Measurements from ENCODE around the gene AUH.

AUH gene

GRCh38 chr9:91359734-91360470, 1.8 kb downstream of the AUH start:
- DNase-seq (ENCODE audit: low read depth, low spot score): no peak
- WGBS (ENCODE audit: insufficient coverage, insufficient read length): no CpG with 5 or more reads among the region's 7 CpGs
- H3K9me3 ChIP-seq (ENCODE audit: control insufficient read depth, insufficient read depth, low read length): no peaks in the 10 kb centered on the region
- no peak overlapping the region for H3K27ac ChIP-seq (ENCODE audit: low read length)
- no peaks in the 10 kb centered on the region for H3K36me3 ChIP-seq (ENCODE audit: control insufficient read depth, insufficient read depth, low read length)
- no peaks in the 10 kb centered on the region for H3K27me3 ChIP-seq (ENCODE audit: control insufficient read depth, insufficient read depth, low read length)
- no peak overlapping the region for H3K4me3 ChIP-seq (ENCODE audit: low read length)
- no peaks in the 10 kb centered on the region; the same call in 1 of the 2 replicates for H3K4me1 ChIP-seq (ENCODE audit: control insufficient read depth, insufficient read depth, low read length)

GRCh38 chr9:91359083-91359482, 2.6 kb downstream of the AUH start:
- Histone ChIP-seq H3K36me3 (ENCODE audit: control insufficient read depth, insufficient read depth, low read length) (no peaks in the 10 kb centered on the region), H3K4me3 (ENCODE audit: low read length) (no peak overlapping the region), H3K9me3 (ENCODE audit: control insufficient read depth, insufficient read depth, low read length) (no peaks in the 10 kb centered on the region), H3K27ac (ENCODE audit: low read length) (no peak overlapping the region), H3K4me1 (ENCODE audit: control insufficient read depth, insufficient read depth, low read length) (no peaks in the 10 kb centered on the region; the same call in 1 of the 2 replicates), H3K27me3 (ENCODE audit: control insufficient read depth, insufficient read depth, low read length) (no peaks in the 10 kb centered on the region)
- DNase-seq (ENCODE audit: low read depth, low spot score): no peak
- no CpG with 5 or more reads among the region's 2 CpGs for WGBS (ENCODE audit: insufficient coverage, insufficient read length)

GRCh38 chr9:91354881-91355280, 6.8 kb downstream of the AUH start:
- H3K27ac ChIP-seq (ENCODE audit: low read length): no peak overlapping the region
- DNase-seq (ENCODE audit: low read depth, low spot score): no peak
- no peaks in the 10 kb centered on the region for H3K4me1 ChIP-seq (ENCODE audit: control insufficient read depth, insufficient read depth, low read length)
- no peaks in the 10 kb centered on the region for H3K9me3 ChIP-seq (ENCODE audit: control insufficient read depth, insufficient read depth, low read length)
- H3K36me3 ChIP-seq (ENCODE audit: control insufficient read depth, insufficient read depth, low read length): no peaks in the 10 kb centered on the region
- WGBS (ENCODE audit: insufficient coverage, insufficient read length): no CpG with 5 or more reads among the region's 1 CpG
- no peak overlapping the region for H3K4me3 ChIP-seq (ENCODE audit: low read length)
- no peaks in the 10 kb centered on the region for H3K27me3 ChIP-seq (ENCODE audit: control insufficient read depth, insufficient read depth, low read length)

DNA sequence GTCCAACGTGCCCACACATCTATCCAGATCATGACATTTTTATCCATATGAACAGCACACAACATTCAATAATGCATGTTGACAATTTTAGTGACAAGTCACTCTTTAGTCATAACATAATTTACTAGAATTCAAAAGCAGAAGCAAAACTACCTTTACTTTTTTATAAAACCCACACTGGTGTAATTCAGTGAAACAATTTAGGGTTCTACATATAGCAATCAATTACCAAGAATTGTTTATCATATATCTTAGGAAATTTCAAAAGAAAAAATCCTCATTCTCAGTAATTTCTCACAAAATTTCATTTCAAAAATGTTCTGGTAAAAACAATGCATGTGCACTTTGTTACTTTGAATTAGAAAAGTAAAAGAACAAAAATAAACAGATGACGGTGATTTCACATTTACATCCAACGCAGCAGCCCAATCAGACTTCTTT, 12.6 kb downstream of the AUH start:
- Histone ChIP-seq H3K27ac (ENCODE audit: low read length) (no peak overlapping the region), H3K36me3 (ENCODE audit: control insufficient read depth, insufficient read depth, low read length) (no peaks in the 10 kb centered on the region), H3K4me3 (ENCODE audit: low read length) (no peak overlapping the region), H3K9me3 (ENCODE audit: control insufficient read depth, insufficient read depth, low read length) (no peaks in the 10 kb centered on the region), H3K4me1 (ENCODE audit: control insufficient read depth, insufficient read depth, low read length) (no peaks in the 10 kb centered on the region; the same call in 1 of the 2 replicates), H3K27me3 (ENCODE audit: control insufficient read depth, insufficient read depth, low read length) (no peaks in the 10 kb centered on the region)
- DNase-seq (ENCODE audit: low read depth, low spot score): no peak
- no CpG with 5 or more reads among the region's 3 CpGs for WGBS (ENCODE audit: insufficient coverage, insufficient read length)

GRCh38 chr9:91348191-91348807, 13.4 kb downstream of the AUH start:
- Histone ChIP-seq H3K9me3 (ENCODE audit: control insufficient read depth, insufficient read depth, low read length) (no peaks in the 10 kb centered on the region), H3K27me3 (ENCODE audit: control insufficient read depth, insufficient read depth, low read length) (no peaks in the 10 kb centered on the region), H3K4me1 (ENCODE audit: control insufficient read depth, insufficient read depth, low read length) (no peaks in the 10 kb centered on the region; the same call in 1 of the 2 replicates), H3K4me3 (ENCODE audit: low read length) (no peak overlapping the region), H3K27ac (ENCODE audit: low read length) (no peak overlapping the region), H3K36me3 (ENCODE audit: control insufficient read depth, insufficient read depth, low read length) (no peaks in the 10 kb centered on the region)
- no CpG with 5 or more reads among the region's 6 CpGs for WGBS (ENCODE audit: insufficient coverage, insufficient read length)
- DNase-seq (ENCODE audit: low read depth, low spot score): no peak

DNA sequence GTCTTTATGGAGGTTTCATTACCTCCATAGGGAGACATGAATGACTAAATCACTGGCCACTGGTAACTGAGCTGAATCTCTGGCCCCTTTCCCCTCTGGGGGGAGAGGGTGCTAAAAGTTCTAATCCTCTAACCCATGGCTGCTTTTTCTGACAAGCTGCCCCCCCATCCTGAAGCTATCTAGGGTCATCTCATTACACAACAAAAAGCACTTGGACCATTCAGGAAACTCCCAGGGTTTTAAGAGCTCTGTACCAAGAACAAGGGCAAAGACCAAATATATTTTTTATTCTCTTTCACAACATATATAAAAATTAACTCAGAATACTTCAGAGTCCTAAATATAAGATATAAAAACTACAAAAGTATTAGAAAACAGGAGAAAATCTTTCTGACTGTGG, 14.3 kb downstream of the AUH start:
- Histone ChIP-seq H3K27ac (ENCODE audit: low read length) (no peak overlapping the region), H3K4me3 (ENCODE audit: low read length) (no peak overlapping the region), H3K27me3 (ENCODE audit: control insufficient read depth, insufficient read depth, low read length) (no peaks in the 10 kb centered on the region), H3K9me3 (ENCODE audit: control insufficient read depth, insufficient read depth, low read length) (no peaks in the 10 kb centered on the region), H3K36me3 (ENCODE audit: control insufficient read depth, insufficient read depth, low read length) (no peaks in the 10 kb centered on the region), H3K4me1 (ENCODE audit: control insufficient read depth, insufficient read depth, low read length) (no peaks in the 10 kb centered on the region; the same call in 1 of the 2 replicates)
- DNase-seq (ENCODE audit: low read depth, low spot score): no peak

GRCh38 chr9:91346644-91347043, 15.1 kb downstream of the AUH start:
- DNase-seq (ENCODE audit: low read depth, low spot score): no peak
- Histone ChIP-seq H3K36me3 (ENCODE audit: control insufficient read depth, insufficient read depth, low read length) (0 out of 2 replicates have a peak, but pooled peaks cover 5% of the 10 kb centered on the region), H3K27ac (ENCODE audit: low read length) (no peak overlapping the region), H3K4me3 (ENCODE audit: low read length) (no peak overlapping the region), H3K4me1 (ENCODE audit: control insufficient read depth, insufficient read depth, low read length) (no peaks in the 10 kb centered on the region; the same call in 1 of the 2 replicates), H3K9me3 (ENCODE audit: control insufficient read depth, insufficient read depth, low read length) (no peaks in the 10 kb centered on the region), H3K27me3 (ENCODE audit: control insufficient read depth, insufficient read depth, low read length) (no peaks in the 10 kb centered on the region)
- WGBS (ENCODE audit: insufficient coverage, insufficient read length): no CpG with 5 or more reads among the region's 1 CpG

- Histone ChIP-seq H3K36me3 (ENCODE audit: control insufficient read depth, insufficient read depth, low read length) (0 out of 2 replicates have a peak, but pooled peaks cover 6% of the 10 kb centered on the region), H3K27me3 (ENCODE audit: control insufficient read depth, insufficient read depth, low read length) (no peaks in the 10 kb centered on the region)
- WGBS (ENCODE audit: insufficient coverage, insufficient read length): no CpG with 5 or more reads among the region's 4 CpGs
Observed at GRCh38 chr9:91345978-91346377, 15.7 kb downstream of the AUH start.

GRCh38 chr9:91342575-91342974, 19.1 kb downstream of the AUH start:
- no peak overlapping the region for H3K27ac ChIP-seq (ENCODE audit: low read length)
- no peak overlapping the region for H3K4me3 ChIP-seq (ENCODE audit: low read length)
- no peak for DNase-seq (ENCODE audit: low read depth, low spot score)
- H3K4me1 ChIP-seq (ENCODE audit: control insufficient read depth, insufficient read depth, low read length): no peaks in the 10 kb centered on the region; the same call in 1 of the 2 replicates
- H3K27me3 ChIP-seq (ENCODE audit: control insufficient read depth, insufficient read depth, low read length): no peaks in the 10 kb centered on the region
- no peaks in the 10 kb centered on the region for H3K9me3 ChIP-seq (ENCODE audit: control insufficient read depth, insufficient read depth, low read length)
- H3K36me3 ChIP-seq (ENCODE audit: control insufficient read depth, insufficient read depth, low read length): 0 out of 2 replicates have a peak, but pooled peaks cover 6% of the 10 kb centered on the region
- WGBS (ENCODE audit: insufficient coverage, insufficient read length): no CpG with 5 or more reads among the region's 3 CpGs

More at GRCh38 chr9:91345978-91346377, 15.7 kb downstream of the AUH start:
- no peak for DNase-seq (ENCODE audit: low read depth, low spot score)
- Histone ChIP-seq H3K9me3 (ENCODE audit: control insufficient read depth, insufficient read depth, low read length) (no peaks in the 10 kb centered on the region), H3K4me1 (ENCODE audit: control insufficient read depth, insufficient read depth, low read length) (no peaks in the 10 kb centered on the region; the same call in 1 of the 2 replicates), H3K4me3 (ENCODE audit: low read length) (no peak overlapping the region), H3K27ac (ENCODE audit: low read length) (no peak overlapping the region)

DNA sequence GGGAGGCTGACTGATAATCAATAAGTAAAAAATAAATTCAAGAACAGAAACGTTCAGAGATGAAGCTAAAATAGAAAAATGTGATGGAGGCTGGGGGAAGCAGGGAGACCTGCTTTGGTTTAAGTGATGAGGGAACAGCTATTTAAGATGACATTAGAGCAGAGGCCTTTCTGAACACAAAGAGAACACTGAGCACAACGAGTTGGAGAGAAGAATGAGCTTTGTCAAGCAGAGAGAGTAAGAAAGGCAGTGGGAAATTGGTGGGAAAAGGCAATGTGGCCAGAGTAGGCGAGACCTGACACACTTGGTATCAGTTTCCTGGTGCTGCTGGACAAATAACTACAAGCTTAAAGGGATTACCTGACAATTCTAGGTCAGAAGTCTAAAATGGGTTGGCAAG, 20.0 kb downstream of the AUH start:
- H3K36me3 ChIP-seq (ENCODE audit: control insufficient read depth, insufficient read depth, low read length): 0 out of 2 replicates have a peak, but pooled peaks cover 6% of the 10 kb centered on the region

More for the DNA sequence above, 20.0 kb downstream of the AUH start:
- Histone ChIP-seq H3K27ac (ENCODE audit: low read length) (no peak overlapping the region), H3K4me1 (ENCODE audit: control insufficient read depth, insufficient read depth, low read length) (no peaks in the 10 kb centered on the region), H3K27me3 (ENCODE audit: control insufficient read depth, insufficient read depth, low read length) (no peaks in the 10 kb centered on the region), H3K9me3 (ENCODE audit: control insufficient read depth, insufficient read depth, low read length) (no peaks in the 10 kb centered on the region), H3K4me3 (ENCODE audit: low read length) (no peak overlapping the region)
- no CpG with 5 or more reads among the region's 3 CpGs for WGBS (ENCODE audit: insufficient coverage, insufficient read length)
- DNase-seq (ENCODE audit: low read depth, low spot score): no peak
